Measurements from ENCODE around the gene BNIPL. TPM values are rescaled to one million over a fixed set of nuclear protein-coding genes. Genes with fewer than 3 reads are reported as not detected.

The BNIPL gene
- total RNA-seq, 4 donors from 2014 or later = 196 to 492 (median 251) TPM

DNA sequence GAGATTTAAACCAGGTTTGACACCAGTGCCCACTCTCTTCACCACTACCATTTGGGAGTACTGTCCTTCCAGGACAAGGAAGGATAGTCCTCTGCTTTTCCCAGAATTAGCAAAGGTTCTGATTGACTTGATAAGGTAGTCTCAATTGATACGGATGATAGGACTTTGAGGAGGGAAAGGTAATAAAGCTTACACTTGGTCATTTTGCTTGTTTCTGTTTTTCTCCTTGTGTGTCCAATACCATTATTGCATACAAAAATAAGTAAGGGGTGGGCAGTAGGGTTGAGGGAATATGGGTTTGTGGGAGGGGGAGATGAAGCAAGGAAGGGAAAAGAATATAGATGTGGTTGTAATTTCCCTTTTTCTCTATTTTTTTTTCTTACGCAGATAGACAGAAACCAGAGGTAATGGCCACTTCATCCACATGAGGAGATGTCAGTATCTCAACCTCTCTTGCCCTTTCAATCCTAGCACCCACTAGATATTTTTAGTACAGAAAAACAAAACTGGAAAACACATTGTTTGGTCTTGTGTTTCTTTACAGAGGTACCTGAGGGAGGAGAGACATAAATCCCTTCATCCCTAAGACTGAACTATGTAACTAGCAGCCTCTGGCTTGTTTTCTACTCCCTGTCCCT is 13.8 kb downstream of the BNIPL start:
- Histone ChIP-seq H3K4me1 (peaks cover 25% of the 10 kb centered on the region), H3K9me3 (no peaks in the 10 kb centered on the region), H3K36me3 (peaks cover 39% of the 10 kb centered on the region), H3K4me3 (no peak overlapping the region), H3K27ac (no peak overlapping the region), H3K27me3 (no peaks in the 10 kb centered on the region)
- 74% methylated on average over 2 of the region's 2 CpGs for WGBS
- no peak for DNase-seq (ENCODE audit: low spot score in 2 of 2)
- no peak for TF ChIP-seq EP300 (IDR thresholded peaks at IDR 0.05)
- peak in 1 of 3 donors; percentile 28 for TF ChIP-seq POLR2AphosphoS5 (IDR thresholded peaks at IDR 0.05)
- TF ChIP-seq CTCF (IDR thresholded peaks at IDR 0.05) = no peak

GRCh38 chr1:151051356-151052009 is 15.1 kb downstream of the BNIPL start:
- TF ChIP-seq POLR2A (IDR thresholded peaks at IDR 0.05) (no peak), EP300 (IDR thresholded peaks at IDR 0.05) (no peak), POLR2AphosphoS5 (IDR thresholded peaks at IDR 0.05) (no peak), CTCF (IDR thresholded peaks at IDR 0.05) (no peak)
- 54% methylated on average over 2 of the region's 2 CpGs for WGBS
- DNase-seq (ENCODE audit: low spot score in 2 of 2) = no peak
- Histone ChIP-seq H3K9me3 (no peaks in the 10 kb centered on the region), H3K27ac (no peak overlapping the region), H3K4me3 (no peak overlapping the region), H3K27me3 (no peaks in the 10 kb centered on the region), H3K4me1 (peaks cover 38% of the 10 kb centered on the region), H3K36me3 (peaks cover 48% of the 10 kb centered on the region)

GRCh38 chr1:151054971-151055547 is 18.7 kb downstream of the BNIPL start:
- H3K27me3 ChIP-seq = no peaks in the 10 kb centered on the region
- no peaks in the 10 kb centered on the region for H3K9me3 ChIP-seq
- 92% methylated on average over 4 of the region's 4 CpGs for WGBS
- peak overlapping the region; percentile 95 for H3K27ac ChIP-seq
- no peak overlapping the region for H3K4me3 ChIP-seq
- peaks cover 43% of the 10 kb centered on the region for H3K4me1 ChIP-seq
- DNase-seq (ENCODE audit: low spot score in 2 of 2) = no peak
- no peak for TF ChIP-seq EP300 (IDR thresholded peaks at IDR 0.05)
- no peak for TF ChIP-seq CTCF (IDR thresholded peaks at IDR 0.05)
- no peak for TF ChIP-seq POLR2A (IDR thresholded peaks at IDR 0.05)
- TF ChIP-seq POLR2AphosphoS5 (IDR thresholded peaks at IDR 0.05) = no peak
- H3K36me3 ChIP-seq = peaks cover 48% of the 10 kb centered on the region

- 78% methylated on average over 1 of the region's 2 CpGs for WGBS
- Histone ChIP-seq H3K27ac (peak overlapping the region; percentile 95), H3K9me3 (no peaks in the 10 kb centered on the region), H3K4me1 (peaks cover 48% of the 10 kb centered on the region), H3K36me3 (peaks cover 48% of the 10 kb centered on the region), H3K4me3 (peak overlapping the region; percentile 85), H3K27me3 (no peaks in the 10 kb centered on the region)
- no peak for DNase-seq (ENCODE audit: low spot score in 2 of 2)
- TF ChIP-seq CTCF (IDR thresholded peaks at IDR 0.05) (no peak), POLR2A (IDR thresholded peaks at IDR 0.05) (no peak), EP300 (IDR thresholded peaks at IDR 0.05) (no peak)
Observed at GRCh38 chr1:151055581-151055980, 19.2 kb downstream of the BNIPL start.

DNA sequence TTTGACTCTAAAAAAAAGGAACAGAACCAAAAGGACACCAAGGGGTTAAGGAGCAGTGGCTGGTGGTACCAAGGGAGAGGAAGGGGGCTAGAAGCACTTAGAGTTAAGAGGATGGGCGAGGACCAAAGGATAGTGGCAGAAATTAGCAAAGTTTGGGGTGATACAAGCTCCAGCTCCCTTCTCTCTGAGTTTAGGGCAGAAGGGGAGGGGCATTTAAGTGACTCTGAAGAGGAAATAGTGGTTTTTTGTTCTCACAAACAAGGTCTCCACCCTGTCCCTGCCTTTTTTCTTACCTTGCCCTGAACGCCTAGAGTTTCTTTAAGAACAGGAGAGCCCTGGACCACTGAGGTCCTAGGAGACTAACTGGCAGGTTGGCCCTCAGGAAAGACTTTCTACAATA is 19.8 kb downstream of the BNIPL start:
- no peak for TF ChIP-seq POLR2AphosphoS5 (IDR thresholded peaks at IDR 0.05)
- TF ChIP-seq CTCF (IDR thresholded peaks at IDR 0.05) = no peak
- TF ChIP-seq POLR2A (IDR thresholded peaks at IDR 0.05) = no peak
- TF ChIP-seq EP300 (IDR thresholded peaks at IDR 0.05) = no peak
- H3K36me3 ChIP-seq = peaks cover 48% of the 10 kb centered on the region
- peaks cover 48% of the 10 kb centered on the region for H3K4me1 ChIP-seq
- H3K27me3 ChIP-seq = no peaks in the 10 kb centered on the region
- H3K27ac ChIP-seq = peak overlapping the region; percentile 95
- 47% methylated on average over 2 of the region's 2 CpGs for WGBS
- H3K9me3 ChIP-seq = no peaks in the 10 kb centered on the region
- no peak for DNase-seq (ENCODE audit: low spot score in 2 of 2)
- H3K4me3 ChIP-seq = peak overlapping the region; percentile 85
